ENCODE data around the gene AKNAD1.
"Not testable (repeated sequence)": the region's sequence is repeated elsewhere in the genome, so short reads cannot be mapped to it uniquely, and the experiment has no call there.

The AKNAD1 gene

GRCh38 chr1:108829498-108829916 lies 27.4 kb downstream of the AKNAD1 start:
- DNase-seq = no peak

GRCh38 chr1:108828074-108828961 lies 28.6 kb downstream of the AKNAD1 start:
- DNase-seq = peak; percentile 75

- DNase-seq = no peak
These were observed 30.7 kb downstream of the AKNAD1 start for GRCh38 chr1:108826081-108826635.

- DNase-seq = no peak
These were observed 32.8 kb downstream of the AKNAD1 start for GRCh38 chr1:108824051-108824450.

- no peak for DNase-seq
These were observed 33.3 kb downstream of the AKNAD1 start for GRCh38 chr1:108823632-108824031.

- DNase-seq = no peak
These were observed 37.0 kb downstream of the AKNAD1 start for GRCh38 chr1:108819878-108820277.

GRCh38 chr1:108817811-108818210 lies 39.1 kb downstream of the AKNAD1 start:
- DNase-seq = no peak

- no peak for DNase-seq
These were observed 39.9 kb downstream of the AKNAD1 start for GRCh38 chr1:108817016-108817415.

GRCh38 chr1:108816049-108816893 lies 40.6 kb downstream of the AKNAD1 start:
- peak; percentile 84 for DNase-seq

GRCh38 chr1:108815566-108815965 lies 41.3 kb downstream of the AKNAD1 start:
- DNase-seq = no peak

- peak; percentile 53 for DNase-seq
These were observed 42.4 kb downstream of the AKNAD1 start for GRCh38 chr1:108814343-108815125.

- no peak for DNase-seq
These were observed 43.6 kb downstream of the AKNAD1 start for GRCh38 chr1:108813326-108813725.

- DNase-seq = no peak
These were observed 45.3 kb downstream of the AKNAD1 start for GRCh38 chr1:108811611-108812010.

- DNase-seq = no peak
These were observed 48.5 kb downstream of the AKNAD1 start for GRCh38 chr1:108808438-108808837.

GRCh38 chr1:108803548-108803947 lies 53.3 kb downstream of the AKNAD1 start:
- DNase-seq = no peak

- DNase-seq = peak; percentile 40
These were observed 55.8 kb downstream of the AKNAD1 start for GRCh38 chr1:108801101-108801500.

- DNase-seq = peak; percentile 53
These were observed 57.9 kb downstream of the AKNAD1 start for GRCh38 chr1:108799001-108799400.

GRCh38 chr1:108792420-108792819 lies 64.5 kb downstream of the AKNAD1 start:
- no peak for DNase-seq

GRCh38 chr1:108791790-108792189 lies 65.1 kb downstream of the AKNAD1 start:
- no peak for DNase-seq

- DNase-seq = no peak
These were observed 71.0 kb downstream of the AKNAD1 start for GRCh38 chr1:108785880-108786279.

GRCh38 chr1:108785264-108785663 lies 71.6 kb downstream of the AKNAD1 start:
- DNase-seq = no peak

GRCh38 chr1:108781575-108781944 lies 75.3 kb downstream of the AKNAD1 start:
- not testable (repeated sequence) for DNase-seq
